SK-N-SH (cell line): ENCODE measurements around the gene SETBP1. TPM values are rescaled to one million over a fixed set of nuclear protein-coding genes. Genes with fewer than 3 reads are reported as not detected.

Source experiments
- CTCF ChIA-PET: fragments of 300-600, 350-600 bp; formaldehyde crosslinking; extraction: SDS; loops from one replicate; lab custom pipeline; 2021; lab: Yijun Ruan, JAX
- POLR2A ChIA-PET: fragments of 350-600 bp; sonication (Branson Sonifier 250); formaldehyde crosslinking; extraction: SDS; loops from one replicate; lab custom pipeline; 2020; ENCODE audit warnings: antibody characterized with exemption, inconsistent platforms; lab: Yijun Ruan, JAX
- DNase-seq: peaks from one replicate; pipeline ENCODE4 v3.0.0; 2012
- H2AFZ ChIP-seq: fragments of 200-600 bp; sonication (generic); 2 replicates; pipeline ENCODE4 v1.8.1; 2016; ENCODE audit warnings: antibody characterized with exemption, mild to moderate bottlenecking, low read depth
- H3F3A ChIP-seq: fragments of 200-600 bp; sonication (generic); replicated peaks from 2 replicates; pipeline ENCODE3; 2016; ENCODE audit warnings: antibody characterized with exemption, mild to moderate bottlenecking; ENCODE audit not compliant: insufficient read depth
- H3K27ac ChIP-seq, 2 experiments: fragments of 200-500 bp in 1 of 2; fragments of 200-600 bp in 1 of 2; sonication (Bioruptor generic) in 1 of 2; sonication (generic), shearing (Covaris generic) in 1 of 2; 2 replicates each; pipeline versions ENCODE4 v1.5.1 to v1.6.1; 2014 to 2016; ENCODE audit warnings: low read depth in 2 of 2, inconsistent platforms in 1 of 2, low read length in 1 of 2, mild to moderate bottlenecking in 1 of 2, mixed read lengths in 1 of 2
- H3K27me3 ChIP-seq: fragments of 200-600 bp; sonication (generic), shearing (Covaris generic); 2 replicates; pipeline ENCODE4 v1.6.1; 2016; ENCODE audit warnings: mixed run types; ENCODE audit not compliant: insufficient read depth
- H3K36me3 ChIP-seq, 2 experiments: fragments of 200-500 bp in 1 of 2; fragments of 200-600 bp in 1 of 2; sonication (Bioruptor generic) in 1 of 2; sonication (generic) in 1 of 2; replicated peaks in 1 of 2; 2 replicates each; pipeline versions ENCODE3 to v1.5.1; 2014 to 2016; ENCODE audit warnings: low read length in 1 of 2, mild to moderate bottlenecking in 1 of 2; ENCODE audit not compliant: insufficient read depth in 2 of 2, control insufficient read depth in 1 of 2
- H3K4me1 ChIP-seq, 2 experiments: fragments of 200-500 bp in 1 of 2; fragments of 200-600 bp in 1 of 2; sonication (Bioruptor generic) in 1 of 2; sonication (generic), shearing (Covaris generic) in 1 of 2; 2 replicates each; pipeline versions ENCODE4 v1.5.1 to v1.6.1; 2014 to 2016; ENCODE audit warnings: low read depth in 1 of 2, low read length in 1 of 2, mixed run types in 1 of 2; ENCODE audit not compliant: insufficient read depth in 2 of 2, control insufficient read depth in 1 of 2
- H3K4me2 ChIP-seq: fragments of 200-600 bp; sonication (generic), shearing (Covaris generic); 2 replicates; pipeline ENCODE4 v1.6.1; 2017; ENCODE audit warnings: mixed run types
- H3K4me3 ChIP-seq, 2 experiments: fragments of 200-500 bp in 1 of 2; fragments of 200-600 bp in 1 of 2; sonication (Bioruptor generic) in 1 of 2; sonication (generic), shearing (Covaris generic) in 1 of 2; 2 replicates each; pipeline versions ENCODE4 v1.5.1 to v1.8.1; 2014 to 2016; ENCODE audit warnings: low read depth in 2 of 2, inconsistent platforms in 1 of 2, low read length in 1 of 2, mild to moderate bottlenecking in 1 of 2, mixed read lengths in 1 of 2, moderate library complexity in 1 of 2
- H3K79me2 ChIP-seq: fragments of 200-600 bp; sonication (generic); 2 replicates; pipeline ENCODE4 v1.8.1; 2017; ENCODE audit warnings: mild to moderate bottlenecking; ENCODE audit not compliant: insufficient read depth
- H3K9ac ChIP-seq: fragments of 200-600 bp; sonication (generic); 2 replicates; pipeline ENCODE4 v1.6.1; 2017; ENCODE audit warnings: mixed run types
- H3K9me2 ChIP-seq: fragments of 200-600 bp; sonication (generic); 2 replicates; pipeline ENCODE4 v1.6.1; 2017; ENCODE audit warnings: mixed run types
- H3K9me3 ChIP-seq: fragments of 200-600 bp; sonication (generic); 2 replicates; pipeline ENCODE4 v1.6.1; 2017; ENCODE audit warnings: mixed run types, mild to moderate bottlenecking, moderate library complexity
- H4K20me1 ChIP-seq: fragments of 200-600 bp; sonication (generic); 2 replicates; pipeline ENCODE4 v1.6.1; 2017; ENCODE audit warnings: mild to moderate bottlenecking, mixed run types; ENCODE audit not compliant: insufficient read depth
- CHD2 ChIP-seq: fragments of 150-350 bp; IDR thresholded peaks from 2 replicates; pipeline ENCODE4 v1.6.1; 2018; ENCODE audit warnings: low read length; ENCODE audit not compliant: partially characterized antibody
- EZH2phosphoT487 ChIP-seq: fragments of 200-600 bp; sonication (generic); IDR thresholded peaks from 2 replicates; pipeline ENCODE4 v1.6.1; 2017; ENCODE audit warnings: low read depth, mixed run types, mild to moderate bottlenecking, antibody characterized with exemption, moderate library complexity, borderline replicate concordance
- FOSL2 ChIP-seq: IDR thresholded peaks from 2 replicates; pipeline ENCODE4 v1.4.0; 2012; ENCODE audit warnings: low read depth, mild to moderate bottlenecking, moderate library complexity, borderline replicate concordance
- FOXM1 ChIP-seq: IDR thresholded peaks from 2 replicates; pipeline ENCODE4 v1.4.0; 2012; ENCODE audit warnings: low read depth, mild to moderate bottlenecking
- GABPA ChIP-seq: IDR thresholded peaks from 2 replicates; pipeline ENCODE4 v1.4.0; 2012; ENCODE audit warnings: low read depth, mild to moderate bottlenecking
- IRF3 ChIP-seq: fragments of 150-350 bp; IDR thresholded peaks from 2 replicates; pipeline ENCODE4 v1.6.1; 2016; ENCODE audit warnings: mild to moderate bottlenecking, low read depth, low read length
- JUND ChIP-seq: IDR thresholded peaks from 2 replicates; pipeline ENCODE4 v1.4.0; 2012
- MXI1 ChIP-seq: IDR thresholded peaks from 2 replicates; pipeline ENCODE4 v1.6.1; 2012; ENCODE audit warnings: mild to moderate bottlenecking, low read depth, low read length, improper control_type of control experiment
- NRF1 ChIP-seq: IDR thresholded peaks from 2 replicates; pipeline ENCODE4 v1.6.1; 2012; ENCODE audit warnings: low read depth, mild to moderate bottlenecking, low read length
- REST ChIP-seq: IDR thresholded peaks from 2 replicates; pipeline ENCODE4 v1.6.1; 2012; ENCODE audit warnings: mild to moderate bottlenecking, low read depth, low read length, moderate library complexity
- RFX5 ChIP-seq: IDR thresholded peaks from 2 replicates; pipeline ENCODE4 v1.6.1; 2012; ENCODE audit warnings: mild to moderate bottlenecking, improper control_type of control experiment, low read length
- TAF1 ChIP-seq: IDR thresholded peaks from 2 replicates; pipeline ENCODE4 v1.6.1; 2012; ENCODE audit warnings: low read depth, mild to moderate bottlenecking, low read length, moderate library complexity, borderline replicate concordance
- TCF12 ChIP-seq: IDR thresholded peaks from 2 replicates; pipeline ENCODE4 v1.4.0; 2012
- TEAD4 ChIP-seq: IDR thresholded peaks from 2 replicates; pipeline ENCODE4 v1.4.0; 2012; ENCODE audit warnings: mild to moderate bottlenecking, borderline replicate concordance; ENCODE audit not compliant: insufficient read depth
- YY1 ChIP-seq: IDR thresholded peaks from 2 replicates; pipeline ENCODE4 v1.4.0; 2012; ENCODE audit warnings: low read depth, mild to moderate bottlenecking
- ZBTB33 ChIP-seq: IDR thresholded peaks from 2 replicates; pipeline ENCODE4 v1.4.0; 2012; ENCODE audit warnings: low read depth, borderline replicate concordance
- WGBS: methylation state at CpG from one replicate; pipeline ENCODE4 v1.1.6; 2017; ENCODE audit warnings: low lambda C conversion rate; 5-methylcytosine and 5-hydroxymethylcytosine counted together
- polyA plus RNA-seq, 3 experiments: library from polyadenylated mRNA; depleted of rRNA; stranded (reverse); fragments of >200 nt; gene quantifications; 2 replicates each; pipeline ENCODE4 v1.2.3, GENCODE V29; 2012

Gene SETBP1
- polyA plus RNA-seq, 1 of the 3 experiments (the other 2 are of a cell fraction), result 3.0 TPM

- H3K9me2 ChIP-seq, result no peaks in the 10 kb centered on the region
- H3K27ac ChIP-seq, result no peak overlapping the region
- no peaks in the 10 kb centered on the region for H3K36me3 ChIP-seq
- TF ChIP-seq RFX5 (no peak), FOSL2 (no peak), YY1 (no peak), TEAD4 (no peak), NRF1 (no peak), CHD2 (no peak), TAF1 (no peak), EZH2phosphoT487 (no peak), IRF3 (no peak), FOXM1 (no peak), REST (no peak), MXI1 (no peak), TCF12 (no peak), ZBTB33 (no peak), JUND (no peak), GABPA (no peak)
- no peak overlapping the region for H3K4me2 ChIP-seq
- no peak for DNase-seq
- H3K9ac ChIP-seq, result no peak overlapping the region
- H3F3A ChIP-seq, result no peaks in the 10 kb centered on the region
- no peaks in the 10 kb centered on the region for H3K27me3 ChIP-seq
- H3K4me1 ChIP-seq, result no peaks in the 10 kb centered on the region
- H3K4me3 ChIP-seq, result no peak overlapping the region
- CTCF ChIA-PET, result interaction anchor here (1.0 to 1.2 kb wide), 2 partner anchors 13 to 143 kb away, joined by 4 read pairs; no protein-coding TSS in a partner anchor
- WGBS, result 94% methylated on average over 1 of the region's 1 CpG
- POLR2A ChIA-PET, result no interaction called here
- H3K79me2 ChIP-seq, result no peaks in the 10 kb centered on the region
- no peak overlapping the region for H2AFZ ChIP-seq
- H4K20me1 ChIP-seq, result no peaks in the 10 kb centered on the region
- no peaks in the 10 kb centered on the region for H3K9me3 ChIP-seq
These were observed 388.9 kb downstream of the SETBP1 start for GRCh38 chr18:45069546-45069945.
